ENCODE data around the gene SYVN1.
A peak's percentile ranks its signal among the peaks of the same experiment; 100 is the strongest.

Gene SYVN1

GRCh38 chr11:65083134-65083833 is 51.0 kb downstream of the SYVN1 start:
- no peak for DNase-seq (ENCODE audit: extremely low spot score)
- TF ChIP-seq SP1 (IDR thresholded peaks at IDR 0.05) (no peak), LEF1 (IDR thresholded peaks at IDR 0.05; ENCODE audit: borderline replicate concordance) (no peak), PKNOX1 (IDR thresholded peaks at IDR 0.05) (no peak), L3MBTL2 (conservative IDR thresholded peaks at IDR 0.05) (no peak), NFRKB (IDR thresholded peaks at IDR 0.05) (no peak), HDGF (IDR thresholded peaks at IDR 0.05; ENCODE audit: borderline replicate concordance) (no peak)
- POLR2A ChIA-PET: interaction anchor here (0.7 to 2.4 kb wide), 12 partner anchors 10 to 87 kb away, joined by 3 to 11 read pairs (median 4); partner anchors contain the start of genes ARL2, BATF2, FAU and MRPL49
- CTCF ChIA-PET: interaction anchor here (0.9 to 2.0 kb wide), 3 partner anchors 34 to 68 kb away, joined by 3 to 6 read pairs (median 3); partner anchors contain the start of gene ZNHIT2

- CTCF ChIA-PET: interaction anchor here (0.6 to 0.9 kb wide), 2 partner anchors 32 to 83 kb away, joined by 3 read pairs; no protein-coding TSS in a partner anchor
- TF ChIP-seq SUZ12 (IDR thresholded peaks at IDR 0.05): no peak
- TF ChIP-seq TARDBP (IDR thresholded peaks at IDR 0.05): no peak
- TF ChIP-seq SP1 (IDR thresholded peaks at IDR 0.05): no peak
- no peak for TF ChIP-seq BHLHE40 (IDR thresholded peaks at IDR 0.05; ENCODE audit: borderline replicate concordance)
- no peak for TF ChIP-seq L3MBTL2 (conservative IDR thresholded peaks at IDR 0.05)
- TF ChIP-seq PKNOX1 (IDR thresholded peaks at IDR 0.05): no peak
- no peak for TF ChIP-seq HDGF (IDR thresholded peaks at IDR 0.05; ENCODE audit: borderline replicate concordance)
- TF ChIP-seq CTBP1 (IDR thresholded peaks at IDR 0.05; ENCODE audit: borderline replicate concordance): no peak
- TF ChIP-seq FOXA1 (IDR thresholded peaks at IDR 0.05): no peak
- no peak for TF ChIP-seq FOXM1 (IDR thresholded peaks at IDR 0.05; ENCODE audit: borderline replicate concordance)
- TF ChIP-seq ZNF384 (IDR thresholded peaks at IDR 0.05): no peak
- TF ChIP-seq NFRKB (IDR thresholded peaks at IDR 0.05): no peak
- no peak for TF ChIP-seq ELF4 (IDR thresholded peaks at IDR 0.05)
- TF ChIP-seq LEF1 (IDR thresholded peaks at IDR 0.05; ENCODE audit: borderline replicate concordance): no peak
- TF ChIP-seq ARNT (IDR thresholded peaks at IDR 0.05): no peak
- no peak for TF ChIP-seq FOXK2 (IDR thresholded peaks at IDR 0.05)
- DNase-seq (ENCODE audit: extremely low spot score): no peak
- POLR2A ChIA-PET: interaction anchor here (0.9 to 1.2 kb wide), 3 partner anchors 20 to 65 kb away, joined by 3 read pairs; partner anchors contain the start of genes ARL2, FAU and MRPL49
Measured at GRCh38 chr11:65078786-65079342, 55.5 kb downstream of the SYVN1 start.

- ChIA-PET POLR2A (interaction anchor here (0.9 to 1.2 kb wide), 3 partner anchors 19 to 64 kb away, joined by 3 read pairs; partner anchors contain the start of genes ARL2, FAU and MRPL49), CTCF (interaction anchor here (0.9 kb wide), 1 partner anchor 32 kb away, joined by 3 read pairs; no protein-coding TSS in a partner anchor)
- TF ChIP-seq PKNOX1 (IDR thresholded peaks at IDR 0.05) (no peak), L3MBTL2 (conservative IDR thresholded peaks at IDR 0.05) (no peak), ZNF384 (IDR thresholded peaks at IDR 0.05) (no peak), SUZ12 (IDR thresholded peaks at IDR 0.05) (no peak)
- DNase-seq (ENCODE audit: extremely low spot score): peak; percentile 71
Measured at GRCh38 chr11:65078151-65078550, 56.2 kb downstream of the SYVN1 start.

- CTCF ChIA-PET: interaction anchor here (1.1 kb wide), 1 partner anchor 33 kb away, joined by 3 read pairs; no protein-coding TSS in a partner anchor
- no peak for DNase-seq (ENCODE audit: extremely low spot score)
- POLR2A ChIA-PET: interaction anchor here (1.3 kb wide), 1 partner anchor 40 kb away, joined by 4 read pairs; the partner anchor contains the start of gene ZNHIT2
- TF ChIP-seq ARNT (IDR thresholded peaks at IDR 0.05) (no peak), HDGF (IDR thresholded peaks at IDR 0.05; ENCODE audit: borderline replicate concordance) (no peak), NFRKB (IDR thresholded peaks at IDR 0.05) (no peak), PKNOX1 (IDR thresholded peaks at IDR 0.05) (no peak), TARDBP (IDR thresholded peaks at IDR 0.05) (no peak), LEF1 (IDR thresholded peaks at IDR 0.05; ENCODE audit: borderline replicate concordance) (no peak), ELF4 (IDR thresholded peaks at IDR 0.05) (no peak), L3MBTL2 (conservative IDR thresholded peaks at IDR 0.05) (no peak), BHLHE40 (IDR thresholded peaks at IDR 0.05; ENCODE audit: borderline replicate concordance) (no peak), FOXA1 (IDR thresholded peaks at IDR 0.05) (no peak), ZNF384 (IDR thresholded peaks at IDR 0.05) (no peak), FOXK2 (IDR thresholded peaks at IDR 0.05) (no peak), CTBP1 (IDR thresholded peaks at IDR 0.05; ENCODE audit: borderline replicate concordance) (no peak), FOXM1 (IDR thresholded peaks at IDR 0.05; ENCODE audit: borderline replicate concordance) (no peak), SP1 (IDR thresholded peaks at IDR 0.05) (no peak), SUZ12 (IDR thresholded peaks at IDR 0.05) (no peak)
Measured at GRCh38 chr11:65077451-65077850, 56.9 kb downstream of the SYVN1 start.
